ENCODE measurements around the gene CYP39A1.

DNA sequence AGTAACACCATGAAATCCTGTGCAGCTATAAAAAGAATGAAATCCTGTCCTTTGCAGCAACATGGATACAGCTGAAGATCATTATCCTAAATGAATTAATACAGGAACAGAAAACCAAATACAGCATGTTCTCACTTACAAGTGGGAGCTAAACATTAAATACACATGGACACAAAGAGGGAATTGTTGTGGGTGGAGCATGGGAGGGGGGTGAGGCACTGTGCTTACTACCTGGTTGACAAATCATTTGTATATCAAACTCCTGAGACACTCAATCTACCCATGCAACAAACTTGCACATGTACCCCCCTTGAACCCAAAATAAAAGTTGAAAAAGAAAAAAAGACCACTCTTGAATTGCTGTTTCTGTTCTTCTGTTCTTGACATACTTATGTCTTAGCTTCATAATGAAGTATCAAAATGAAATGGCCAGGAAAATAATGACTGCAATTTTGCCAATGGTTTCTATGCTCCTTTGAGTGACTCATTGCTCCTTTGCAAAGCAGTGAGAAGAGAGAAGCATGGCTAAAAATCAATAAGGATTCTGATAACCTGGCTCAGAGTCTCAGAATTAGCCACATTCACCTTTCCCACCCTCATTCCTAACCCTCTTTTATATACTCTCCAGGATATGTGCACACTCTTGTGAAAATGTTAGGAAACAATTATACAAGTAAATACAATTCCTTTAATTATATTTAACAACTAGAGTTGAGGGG is 71.0 kb downstream of the CYP39A1 start:
- TF ChIP-seq, protein P1, sequence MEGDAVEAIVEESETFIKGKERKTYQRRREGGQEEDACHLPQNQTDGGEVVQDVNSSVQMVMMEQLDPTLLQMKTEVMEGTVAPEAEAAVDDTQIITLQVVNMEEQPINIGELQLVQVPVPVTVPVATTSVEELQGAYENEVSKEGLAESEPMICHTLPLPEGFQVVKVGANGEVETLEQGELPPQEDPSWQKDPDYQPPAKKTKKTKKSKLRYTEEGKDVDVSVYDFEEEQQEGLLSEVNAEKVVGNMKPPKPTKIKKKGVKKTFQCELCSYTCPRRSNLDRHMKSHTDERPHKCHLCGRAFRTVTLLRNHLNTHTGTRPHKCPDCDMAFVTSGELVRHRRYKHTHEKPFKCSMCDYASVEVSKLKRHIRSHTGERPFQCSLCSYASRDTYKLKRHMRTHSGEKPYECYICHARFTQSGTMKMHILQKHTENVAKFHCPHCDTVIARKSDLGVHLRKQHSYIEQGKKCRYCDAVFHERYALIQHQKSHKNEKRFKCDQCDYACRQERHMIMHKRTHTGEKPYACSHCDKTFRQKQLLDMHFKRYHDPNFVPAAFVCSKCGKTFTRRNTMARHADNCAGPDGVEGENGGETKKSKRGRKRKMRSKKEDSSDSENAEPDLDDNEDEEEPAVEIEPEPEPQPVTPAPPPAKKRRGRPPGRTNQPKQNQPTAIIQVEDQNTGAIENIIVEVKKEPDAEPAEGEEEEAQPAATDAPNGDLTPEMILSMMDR (IDR thresholded peaks at IDR 0.05), result no peak
- TF ChIP-seq EP300 (IDR thresholded peaks at IDR 0.05), result no peak
